ENCODE measurements around the gene SRR. TPM values are rescaled to one million over a fixed set of nuclear protein-coding genes. Genes with fewer than 3 reads are reported as not detected.

The SRR gene
- total and polyA plus RNA-seq, 4 donors: 2.9 to 10.3 (median 4.3) TPM

- no peak overlapping the region for H3K27ac ChIP-seq (ENCODE audit: low read depth in 1 of 2, low read length in 2 of 2)
- H3K27me3 ChIP-seq (ENCODE audit: control insufficient read depth in 4 of 4, insufficient read depth in 4 of 4, low read length in 3 of 4): no peaks in the 10 kb centered on the region
- no peak overlapping the region for H3K4me3 ChIP-seq (ENCODE audit: low read depth in 1 of 3, low read length in 3 of 3)
- H3K36me3 ChIP-seq (ENCODE audit: control insufficient read depth in 4 of 4, insufficient read depth in 3 of 4, low read depth in 1 of 4, low read length in 3 of 4): peaks cover 2 to 30% (median 4%) of the 10 kb centered on the region in 4 donors
- no peaks in the 10 kb centered on the region for H3K9me3 ChIP-seq (ENCODE audit: control insufficient read depth in 4 of 4, low read length in 3 of 4)
- no peak overlapping the region for H3K9ac ChIP-seq (ENCODE audit: low read depth in 1 of 2, low read length in 2 of 2)
- DNase-seq (ENCODE audit: low spot score): no peak
- TF ChIP-seq GABPA (IDR thresholded peaks at IDR 0.05 in 1 of 2, conservative IDR thresholded peaks at IDR 0.05 in 1 of 2) (no peak), SP1 (IDR thresholded peaks at IDR 0.05) (no peak), YY1 (IDR thresholded peaks at IDR 0.05) (no peak), NR2F2 (IDR thresholded peaks at IDR 0.05) (no peak), FOXA1 (IDR thresholded peaks at IDR 0.05) (no peak), FOXA2 (IDR thresholded peaks at IDR 0.05) (no peak), RAD21 (IDR thresholded peaks at IDR 0.05) (no peak), ZBTB33 (IDR thresholded peaks at IDR 0.05) (no peak), RXRA (IDR thresholded peaks at IDR 0.05) (no peak), EGR1 (IDR thresholded peaks at IDR 0.05; ENCODE audit: low read depth in 2 of 2) (no peak), ATF3 (IDR thresholded peaks at IDR 0.05) (no peak), TAF1 (conservative IDR thresholded peaks at IDR 0.05) (no peak), HNF4A (conservative IDR thresholded peaks at IDR 0.05) (no peak), CTCF (IDR thresholded peaks at IDR 0.05; ENCODE audit: low read depth, low read length, missing input control) (no peak), JUND (IDR thresholded peaks at IDR 0.05) (no peak), HNF4G (IDR thresholded peaks at IDR 0.05) (no peak)
- TF ChIP-seq, protein P1, sequence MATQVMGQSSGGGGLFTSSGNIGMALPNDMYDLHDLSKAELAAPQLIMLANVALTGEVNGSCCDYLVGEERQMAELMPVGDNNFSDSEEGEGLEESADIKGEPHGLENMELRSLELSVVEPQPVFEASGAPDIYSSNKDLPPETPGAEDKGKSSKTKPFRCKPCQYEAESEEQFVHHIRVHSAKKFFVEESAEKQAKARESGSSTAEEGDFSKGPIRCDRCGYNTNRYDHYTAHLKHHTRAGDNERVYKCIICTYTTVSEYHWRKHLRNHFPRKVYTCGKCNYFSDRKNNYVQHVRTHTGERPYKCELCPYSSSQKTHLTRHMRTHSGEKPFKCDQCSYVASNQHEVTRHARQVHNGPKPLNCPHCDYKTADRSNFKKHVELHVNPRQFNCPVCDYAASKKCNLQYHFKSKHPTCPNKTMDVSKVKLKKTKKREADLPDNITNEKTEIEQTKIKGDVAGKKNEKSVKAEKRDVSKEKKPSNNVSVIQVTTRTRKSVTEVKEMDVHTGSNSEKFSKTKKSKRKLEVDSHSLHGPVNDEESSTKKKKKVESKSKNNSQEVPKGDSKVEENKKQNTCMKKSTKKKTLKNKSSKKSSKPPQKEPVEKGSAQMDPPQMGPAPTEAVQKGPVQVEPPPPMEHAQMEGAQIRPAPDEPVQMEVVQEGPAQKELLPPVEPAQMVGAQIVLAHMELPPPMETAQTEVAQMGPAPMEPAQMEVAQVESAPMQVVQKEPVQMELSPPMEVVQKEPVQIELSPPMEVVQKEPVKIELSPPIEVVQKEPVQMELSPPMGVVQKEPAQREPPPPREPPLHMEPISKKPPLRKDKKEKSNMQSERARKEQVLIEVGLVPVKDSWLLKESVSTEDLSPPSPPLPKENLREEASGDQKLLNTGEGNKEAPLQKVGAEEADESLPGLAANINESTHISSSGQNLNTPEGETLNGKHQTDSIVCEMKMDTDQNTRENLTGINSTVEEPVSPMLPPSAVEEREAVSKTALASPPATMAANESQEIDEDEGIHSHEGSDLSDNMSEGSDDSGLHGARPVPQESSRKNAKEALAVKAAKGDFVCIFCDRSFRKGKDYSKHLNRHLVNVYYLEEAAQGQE (IDR thresholded peaks at IDR 0.05): no peak
- TF ChIP-seq, protein P2, sequence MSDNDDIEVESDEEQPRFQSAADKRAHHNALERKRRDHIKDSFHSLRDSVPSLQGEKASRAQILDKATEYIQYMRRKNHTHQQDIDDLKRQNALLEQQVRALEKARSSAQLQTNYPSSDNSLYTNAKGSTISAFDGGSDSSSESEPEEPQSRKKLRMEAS (IDR thresholded peaks at IDR 0.05): no peak
- H3K4me1 ChIP-seq (ENCODE audit: control insufficient read depth in 4 of 4, insufficient read depth in 4 of 4, low read length in 3 of 4): no peaks in the 10 kb centered on the region
- WGBS: 81% methylated on average over 26 of the region's 26 CpGs
Observed at GRCh38 chr17:2363851-2364762, 60.4 kb downstream of the SRR start.
